GM12878 (cell line): ENCODE data around the gene CDH15. TPM values are rescaled to one million over a fixed set of nuclear protein-coding genes. Genes with fewer than 3 reads are reported as not detected.

Experiments used
- ATAC-seq: fragments of 200-7000 bp; cut with Tn5 transposase; 3 replicates; pipeline ENCODE4 v1.9.1; 2020; ENCODE audit warnings: mild to moderate bottlenecking, moderate library complexity
- BruUV-seq: library from RNA; stranded (reverse); fragments of 400-500 nt; replicated peaks from 2 replicates; lab custom pipeline; 2021; lab: Mats Ljungman, UMichigan
- CTCF ChIA-PET: fragments of 300-600 bp; sonication (Branson Sonifier 250); formaldehyde crosslinking; extraction: SDS; loops from one replicate; lab custom pipeline; 2021; ENCODE audit warnings: inconsistent platforms; lab: Yijun Ruan, JAX
- POLR2A ChIA-PET: fragments of 350-600 bp; formaldehyde crosslinking; extraction: SDS; loops from one replicate; lab custom pipeline; 2021; ENCODE audit warnings: inconsistent platforms; lab: Charles Lee
- RAD21 ChIA-PET: fragments of 300-600 bp; sonication (Branson Sonifier 250); formaldehyde crosslinking; loops from one replicate; lab custom pipeline; 2023; ENCODE audit warnings: antibody characterized with exemption; ENCODE audit not compliant: unreplicated experiment; lab: Charles Lee
- SMC1A ChIA-PET: fragments of 300-600 bp; sonication (Branson Sonifier 250); formaldehyde crosslinking; loops from one replicate; lab custom pipeline; 2023; ENCODE audit not compliant: unreplicated experiment, uncharacterized antibody; lab: Charles Lee
- DNase-seq: peaks from one replicate; pipeline ENCODE4 v3.0.0-alpha.2; 2011; ENCODE audit warnings: low read depth, low spot score
- FAIRE-seq: peaks from 3 replicates; lab custom pipeline; 2011; peaks lifted over from hg19 to GRCh38; lab: Jason Lieb, UNC
- H2AFZ ChIP-seq: 2 replicates; pipeline ENCODE4 v1.6.0; 2011; ENCODE audit warnings: low read depth, low read length, control low read depth; ENCODE audit not compliant: control insufficient read depth
- H3K27ac ChIP-seq: 2 replicates; pipeline ENCODE4 v1.5.1; 2011; ENCODE audit warnings: control low read depth; ENCODE audit not compliant: control insufficient read depth, insufficient read depth
- H3K27me3 ChIP-seq, 2 experiments: replicated peaks in 1 of 2; 2 replicates each; pipeline versions ENCODE4 v1.6.0 to v1.6.1; 2011; ENCODE audit warnings: low read length in 1 of 2; ENCODE audit not compliant: control insufficient read depth in 2 of 2, insufficient read depth in 2 of 2
- H3K36me3 ChIP-seq, 2 experiments: 2 replicates each; pipeline ENCODE4 v1.5.1; 2011; ENCODE audit warnings: low read length in 1 of 2; ENCODE audit not compliant: control insufficient read depth in 2 of 2, insufficient read depth in 2 of 2
- H3K4me1 ChIP-seq: 2 replicates; pipeline ENCODE4 v1.6.1; 2011; ENCODE audit warnings: mild to moderate bottlenecking, low read length, moderate library complexity, mixed read lengths; ENCODE audit not compliant: control insufficient read depth, insufficient read depth
- H3K4me2 ChIP-seq: 2 replicates; pipeline ENCODE4 v1.6.0; 2011; ENCODE audit warnings: control low read depth; ENCODE audit not compliant: control insufficient read depth, insufficient read depth
- H3K4me3 ChIP-seq: fragments of 200-600 bp; sonication (generic); 2 replicates; pipeline ENCODE4 v1.5.1; 2016
- H3K79me2 ChIP-seq: 2 replicates; pipeline ENCODE4 v1.6.0; 2011; ENCODE audit warnings: low read length; ENCODE audit not compliant: control insufficient read depth, insufficient read depth
- H3K9ac ChIP-seq: 2 replicates; pipeline ENCODE4 v1.8.0; 2011; ENCODE audit warnings: low read length, control low read depth, mixed read lengths; ENCODE audit not compliant: control insufficient read depth, insufficient read depth
- H3K9me3 ChIP-seq: replicated peaks from 3 replicates; pipeline ENCODE4 v1.5.1; 2011; ENCODE audit warnings: mild to moderate bottlenecking, low read length; ENCODE audit not compliant: control insufficient read depth, insufficient read depth
- H4K20me1 ChIP-seq: 2 replicates; pipeline ENCODE4 v1.6.0; 2011; ENCODE audit not compliant: control insufficient read depth, insufficient read depth
- CHD4 ChIP-seq: fragments of 200-600 bp; sonication (generic); IDR thresholded peaks from 2 replicates; pipeline ENCODE4 v1.6.1; 2016; ENCODE audit warnings: mild to moderate bottlenecking
- DPF2 ChIP-seq: fragments of 450-650 bp; IDR thresholded peaks from 2 replicates; pipeline ENCODE4 v1.6.1; 2017; ENCODE audit warnings: mild to moderate bottlenecking
- MXI1 ChIP-seq: fragments of 150-350 bp; IDR thresholded peaks from 2 replicates; pipeline ENCODE4 v1.6.1; 2011; ENCODE audit warnings: low read depth, mild to moderate bottlenecking, inconsistent platforms, low read length, improper control_type of control experiment
- PML ChIP-seq: IDR thresholded peaks from 2 replicates; pipeline ENCODE4 v1.6.1; 2012; ENCODE audit warnings: low read length, inconsistent platforms
- SMAD1 ChIP-seq: fragments of 450-650 bp; IDR thresholded peaks from 2 replicates; pipeline ENCODE4 v1.6.1; 2018; ENCODE audit warnings: mild to moderate bottlenecking, low read depth; ENCODE audit not compliant: partially characterized antibody
- TARDBP ChIP-seq: IDR thresholded peaks from 2 replicates; pipeline ENCODE4 v1.6.1; 2016; ENCODE audit warnings: borderline replicate concordance
- YBX1 ChIP-seq: fragments of 450-650 bp; IDR thresholded peaks from 2 replicates; pipeline ENCODE4 v1.6.1; 2016; ENCODE audit warnings: antibody characterized with exemption
- WGBS: methylation state at CpG from one replicate; pipeline ENCODE4 v1.1.6; 2016; ENCODE audit warnings: low lambda C conversion rate; ENCODE audit not compliant: insufficient replicate concordance, insufficient coverage; ENCODE audit errors: missing lambda C conversion rate; 5-methylcytosine and 5-hydroxymethylcytosine counted together
- in situ Hi-C: fragments of 300-500 bp; cut with MboI; formaldehyde crosslinking; loops from 9 replicates; pipeline ENCODE4 v1.14.3; 2018; ENCODE audit warnings: mixed read lengths
- intact Hi-C: fragments of 100-400 bp; cut with micrococcal nuclease; formaldehyde crosslinking; loops from one replicate; pipeline ENCODE4 v1.14.2; 2022; ENCODE audit not compliant: unreplicated experiment
- polyA plus RNA-seq, 11 experiments: library from polyadenylated mRNA; depleted of rRNA in 4 of 11; unstranded in 6 of 11; stranded (reverse) in 5 of 11; fragments of >200 nt; fragmentation: Nextera tagmentation in 4 of 11; fragmentation: Illumina TruSeq in 1 of 11; extraction: Ambion mirVana in 4 of 11; extraction: Trizol in 1 of 11; gene quantifications; 1 replicate in 1 of 11; 2 replicates in 10 of 11; pipeline versions ENCODE4 v1.2.1 to v1.2.3, GENCODE V29; 2011 to 2016; ENCODE audit warnings: inconsistent platforms in 2 of 11, missing spikeins in 2 of 11, low read depth in 1 of 11
- total RNA-seq, 4 experiments: library from RNA; depleted of rRNA in 3 of 4; stranded (reverse); fragments of >200 nt in 3 of 4; fragmentation: Illumina TruSeq in 1 of 4; extraction: Trizol in 1 of 4; gene quantifications; 2 replicates each; pipeline versions ENCODE4 v1.2.1 to v1.2.3, GENCODE V29; 2013 to 2021
- TF ChIP-seq, protein P1 (sequence below): IDR thresholded peaks from 2 replicates; pipeline ENCODE4 v1.6.1; 2011; ENCODE audit warnings: borderline replicate concordance, low read depth, mild to moderate bottlenecking, moderate library complexity, mixed read lengths, low read length; ENCODE audit not compliant: insufficient read depth; ENCODE audit errors: extremely low read length
- TF ChIP-seq, protein P2 (sequence below): fragments of 450-650 bp; IDR thresholded peaks from 2 replicates; pipeline ENCODE4 v1.6.1; 2014; ENCODE audit warnings: mild to moderate bottlenecking
- TF ChIP-seq, protein P3 (sequence below): fragments of 450-650 bp; formaldehyde crosslinking; IDR thresholded peaks from 2 replicates; pipeline ENCODE4 v1.5.0; 2022; ENCODE audit warnings: mild to moderate bottlenecking, missing genetic modification characterization

Gene CDH15
- total and polyA plus RNA-seq, 10 of the 15 experiments (the other 5 are each of a cell fraction or from before 2014, with no cell fraction given), result 0.02 to 0.06 TPM; not detected in 8

DNA sequence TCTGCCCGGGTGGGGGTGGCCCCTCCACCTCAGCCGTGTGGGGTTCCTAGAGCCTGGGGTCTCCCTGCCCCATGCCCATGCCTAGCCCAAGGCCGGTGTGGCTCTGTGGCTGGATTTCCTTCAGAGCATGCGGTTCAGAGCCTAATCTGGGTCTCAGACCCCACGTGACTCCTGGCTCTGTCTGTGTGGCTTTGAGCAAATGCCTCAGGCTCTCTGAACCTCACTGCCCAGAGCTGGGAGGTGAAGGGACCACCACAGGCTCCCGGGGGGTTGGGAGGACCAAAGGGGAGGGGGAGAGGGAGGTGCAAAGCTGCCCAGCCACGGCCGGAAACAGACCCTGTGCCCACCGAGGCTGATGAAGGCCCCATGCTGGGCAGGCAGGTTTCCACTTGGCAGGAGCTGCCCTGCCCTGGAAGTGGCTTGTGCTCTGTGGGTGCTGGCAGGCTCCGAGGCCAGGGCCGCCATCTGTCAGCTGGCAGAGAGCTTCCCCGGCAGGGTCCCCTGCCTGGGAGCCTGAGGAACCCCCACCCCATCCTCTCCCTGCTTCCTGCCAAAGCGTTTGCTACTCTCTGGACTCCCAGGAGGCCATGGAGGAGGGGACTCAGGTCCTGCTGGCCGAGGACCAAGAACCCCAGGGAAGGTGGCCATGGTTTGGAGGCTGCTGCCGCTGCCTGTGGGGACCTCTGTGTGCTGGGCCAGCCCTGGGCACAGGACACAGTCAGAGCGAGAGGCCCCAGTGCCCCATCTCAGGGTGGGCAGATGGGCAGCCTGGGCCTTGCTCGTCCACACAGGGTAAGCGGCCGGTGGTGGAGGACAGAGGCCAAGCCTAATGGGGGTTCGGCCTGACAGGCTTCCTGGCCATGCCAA lies 4.0 kb downstream of the CDH15 start:
- no peak overlapping the region for H2AFZ ChIP-seq
- ATAC-seq (no peak), FAIRE-seq (no peak), DNase-seq (no peak)
- H3K4me3 ChIP-seq, result no peak overlapping the region
- H3K4me2 ChIP-seq, result no peak overlapping the region
- RAD21 ChIA-PET, result interaction anchor here (1.5 kb wide), 1 partner anchor 235 kb away, joined by 4 read pairs; no protein-coding TSS in a partner anchor
- in situ Hi-C loops, result no loop called here
- WGBS, result 11% methylated on average over 19 of the region's 20 CpGs
- SMC1A ChIA-PET, result no interaction called here
- intact Hi-C loops, result no loop called here
- no peaks in the 10 kb centered on the region; a peak in 2 of 4 replicates for H3K27me3 ChIP-seq
- CTCF ChIA-PET, result no interaction called here
- no peaks in the 10 kb centered on the region; the same call in 1 of the 2 replicates for H4K20me1 ChIP-seq
- POLR2A ChIA-PET, result no interaction called here
- H3K9ac ChIP-seq, result no peak overlapping the region
- no TSS peak for BruUV-seq
- H3K4me1 ChIP-seq, result peaks cover 2% of the 10 kb centered on the region
- H3K79me2 ChIP-seq, result no peaks in the 10 kb centered on the region
- TF ChIP-seq TARDBP (no peak), DPF2 (no peak)
- TF ChIP-seq, protein P1, sequence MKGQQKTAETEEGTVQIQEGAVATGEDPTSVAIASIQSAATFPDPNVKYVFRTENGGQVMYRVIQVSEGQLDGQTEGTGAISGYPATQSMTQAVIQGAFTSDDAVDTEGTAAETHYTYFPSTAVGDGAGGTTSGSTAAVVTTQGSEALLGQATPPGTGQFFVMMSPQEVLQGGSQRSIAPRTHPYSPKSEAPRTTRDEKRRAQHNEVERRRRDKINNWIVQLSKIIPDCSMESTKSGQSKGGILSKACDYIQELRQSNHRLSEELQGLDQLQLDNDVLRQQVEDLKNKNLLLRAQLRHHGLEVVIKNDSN, result peak; percentile 56
- no peak overlapping the region for H3K27ac ChIP-seq
- H3K36me3 ChIP-seq, result no peaks in the 10 kb centered on the region
- H3K9me3 ChIP-seq, result no peaks in the 10 kb centered on the region

DNA sequence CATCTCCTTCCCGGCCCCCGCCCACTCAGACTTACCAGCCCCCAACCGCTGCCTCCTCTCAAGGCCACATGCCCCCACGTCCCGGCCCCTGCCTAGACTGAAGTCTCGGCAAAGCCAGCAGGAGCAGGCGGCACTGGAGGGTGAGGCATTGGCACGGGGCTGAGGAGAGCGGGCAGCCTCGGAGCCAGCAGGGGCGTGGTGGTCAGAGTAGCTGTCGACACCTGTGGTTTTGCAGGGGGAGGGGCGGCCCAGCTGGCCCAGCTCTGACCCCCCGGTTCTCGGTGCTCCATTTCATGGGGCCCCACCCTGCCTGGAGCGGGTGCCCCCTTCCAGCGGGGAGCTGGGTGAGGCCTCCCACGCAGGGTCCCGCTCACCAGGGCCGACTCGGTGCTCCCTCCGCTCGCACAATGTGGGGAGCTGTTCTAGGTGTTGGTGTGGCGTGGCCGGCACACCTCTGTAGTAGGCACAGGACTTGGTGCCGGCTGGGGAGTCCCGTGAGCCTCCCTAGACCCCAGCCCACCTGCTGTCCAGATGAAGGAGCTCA lies 4.7 kb downstream of the CDH15 start:
- Histone ChIP-seq H3K79me2 (no peaks in the 10 kb centered on the region), H3K4me3 (no peak overlapping the region), H3K27ac (no peak overlapping the region), H3K9me3 (no peaks in the 10 kb centered on the region), H3K9ac (no peak overlapping the region), H3K4me1 (no peaks in the 10 kb centered on the region), H3K27me3 (no peaks in the 10 kb centered on the region; a peak in 1 of 4 replicates), H2AFZ (no peak overlapping the region), H3K4me2 (no peak overlapping the region), H4K20me1 (no peaks in the 10 kb centered on the region; the same call in 1 of the 2 replicates), H3K36me3 (no peaks in the 10 kb centered on the region)
- ChIA-PET RAD21 (interaction anchor here (1.5 kb wide), 1 partner anchor 235 kb away, joined by 4 read pairs; no protein-coding TSS in a partner anchor), POLR2A (no interaction called here), CTCF (interaction anchor here (1.5 kb wide), 1 partner anchor 9 kb away, joined by 6 read pairs; no protein-coding TSS in a partner anchor), SMC1A (no interaction called here)
- intact Hi-C loops (no loop called here), in situ Hi-C loops (no loop called here)
- ATAC-seq (no peak), DNase-seq (no peak), FAIRE-seq (no peak)
- WGBS, result 45% methylated on average over 20 of the region's 27 CpGs
- no TSS peak for BruUV-seq
- TF ChIP-seq, protein P2, sequence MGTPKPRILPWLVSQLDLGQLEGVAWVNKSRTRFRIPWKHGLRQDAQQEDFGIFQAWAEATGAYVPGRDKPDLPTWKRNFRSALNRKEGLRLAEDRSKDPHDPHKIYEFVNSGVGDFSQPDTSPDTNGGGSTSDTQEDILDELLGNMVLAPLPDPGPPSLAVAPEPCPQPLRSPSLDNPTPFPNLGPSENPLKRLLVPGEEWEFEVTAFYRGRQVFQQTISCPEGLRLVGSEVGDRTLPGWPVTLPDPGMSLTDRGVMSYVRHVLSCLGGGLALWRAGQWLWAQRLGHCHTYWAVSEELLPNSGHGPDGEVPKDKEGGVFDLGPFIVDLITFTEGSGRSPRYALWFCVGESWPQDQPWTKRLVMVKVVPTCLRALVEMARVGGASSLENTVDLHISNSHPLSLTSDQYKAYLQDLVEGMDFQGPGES, result no peak
- TF ChIP-seq MXI1, result no peak
- TF ChIP-seq, protein P3, sequence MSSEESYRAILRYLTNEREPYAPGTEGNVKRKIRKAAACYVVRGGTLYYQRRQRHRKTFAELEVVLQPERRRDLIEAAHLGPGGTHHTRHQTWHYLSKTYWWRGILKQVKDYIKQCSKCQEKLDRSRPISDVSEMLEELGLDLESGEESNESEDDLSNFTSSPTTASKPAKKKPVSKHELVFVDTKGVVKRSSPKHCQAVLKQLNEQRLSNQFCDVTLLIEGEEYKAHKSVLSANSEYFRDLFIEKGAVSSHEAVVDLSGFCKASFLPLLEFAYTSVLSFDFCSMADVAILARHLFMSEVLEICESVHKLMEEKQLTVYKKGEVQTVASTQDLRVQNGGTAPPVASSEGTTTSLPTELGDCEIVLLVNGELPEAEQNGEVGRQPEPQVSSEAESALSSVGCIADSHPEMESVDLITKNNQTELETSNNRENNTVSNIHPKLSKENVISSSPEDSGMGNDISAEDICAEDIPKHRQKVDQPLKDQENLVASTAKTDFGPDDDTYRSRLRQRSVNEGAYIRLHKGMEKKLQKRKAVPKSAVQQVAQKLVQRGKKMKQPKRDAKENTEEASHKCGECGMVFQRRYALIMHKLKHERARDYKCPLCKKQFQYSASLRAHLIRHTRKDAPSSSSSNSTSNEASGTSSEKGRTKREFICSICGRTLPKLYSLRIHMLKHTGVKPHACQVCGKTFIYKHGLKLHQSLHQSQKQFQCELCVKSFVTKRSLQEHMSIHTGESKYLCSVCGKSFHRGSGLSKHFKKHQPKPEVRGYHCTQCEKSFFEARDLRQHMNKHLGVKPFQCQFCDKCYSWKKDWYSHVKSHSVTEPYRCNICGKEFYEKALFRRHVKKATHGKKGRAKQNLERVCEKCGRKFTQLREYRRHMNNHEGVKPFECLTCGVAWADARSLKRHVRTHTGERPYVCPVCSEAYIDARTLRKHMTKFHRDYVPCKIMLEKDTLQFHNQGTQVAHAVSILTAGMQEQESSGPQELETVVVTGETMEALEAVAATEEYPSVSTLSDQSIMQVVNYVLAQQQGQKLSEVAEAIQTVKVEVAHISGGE (CRISPR knock-in tag), result no peak
- no peak for TF ChIP-seq YBX1
- no peak for TF ChIP-seq SMAD1
- no peak for TF ChIP-seq PML
- no peak for TF ChIP-seq CHD4
